Endothelial cell of umbilical vein (primary cell): ENCODE measurements around the gene PPP1R16B. TPM values are rescaled to one million over a fixed set of nuclear protein-coding genes. Genes with fewer than 3 reads are reported as not detected.

ENCODE experiments used
- BruUV-seq: library from RNA; stranded (reverse); fragments of 400-500 nt; replicated peaks from 2 replicates; lab custom pipeline; 2021; lab: Mats Ljungman, UMichigan
- CTCF ChIA-PET: fragments of 300-600, 350-600 bp; sonication (Branson Sonifier 250); formaldehyde crosslinking; loops from one replicate; lab custom pipeline; 2021; ENCODE audit warnings: antibody characterized with exemption, inconsistent platforms; lab: Charles Lee
- POLR2A ChIA-PET: fragments of 300-600, 350-600 bp; sonication (Branson Sonifier 250); formaldehyde crosslinking; loops from one replicate; lab custom pipeline; 2021; ENCODE audit warnings: antibody characterized with exemption, inconsistent platforms; lab: Charles Lee
- DNase-seq: peaks from one replicate; pipeline ENCODE4 v3.0.0-alpha.2; 2011; ENCODE audit warnings: low read depth, low spot score
- FAIRE-seq: peaks from 2 replicates; lab custom pipeline; 2011; peaks lifted over from hg19 to GRCh38; lab: Jason Lieb, UNC
- H2AFZ ChIP-seq: 2 replicates; pipeline ENCODE4 v1.6.0; 2012; ENCODE audit warnings: low read depth, low read length, control low read depth, inconsistent platforms
- H3K27ac ChIP-seq: 2 replicates; pipeline ENCODE4 v1.5.1; 2011; ENCODE audit warnings: low read depth, mild to moderate bottlenecking, control low read depth, low read length, moderate library complexity; ENCODE audit not compliant: insufficient read depth
- H3K27me3 ChIP-seq, 2 experiments: 2 replicates each; pipeline versions ENCODE4 v1.6.0 to v1.6.1; 2011; ENCODE audit warnings: low read length in 2 of 2, mixed read lengths in 1 of 2; ENCODE audit not compliant: control insufficient read depth in 2 of 2, insufficient read depth in 2 of 2
- H3K36me3 ChIP-seq, 2 experiments: 2 replicates in 1 of 2; 3 replicates in 1 of 2; pipeline ENCODE4 v1.5.1; 2011; ENCODE audit warnings: low read length in 2 of 2, mild to moderate bottlenecking in 1 of 2, moderate library complexity in 1 of 2; ENCODE audit not compliant: control insufficient read depth in 2 of 2, insufficient read depth in 2 of 2; ENCODE audit errors: extremely low read depth in 1 of 2
- H3K4me1 ChIP-seq: 3 replicates; pipeline ENCODE4 v1.5.1; 2011; ENCODE audit warnings: mild to moderate bottlenecking, low read length; ENCODE audit not compliant: control insufficient read depth, insufficient read depth; ENCODE audit errors: extremely low read depth
- H3K4me2 ChIP-seq: 2 replicates; pipeline ENCODE4 v1.6.1; 2011; ENCODE audit warnings: low read length, control low read depth, mixed read lengths; ENCODE audit not compliant: insufficient read depth
- H3K4me3 ChIP-seq, 3 experiments: fragments of 200-600 bp in 1 of 3; sonication (generic), shearing (Covaris generic) in 1 of 3; replicated peaks in 1 of 3; 2 replicates each; pipeline ENCODE4 v1.5.1; 2011 to 2016; ENCODE audit warnings: control low read depth in 3 of 3, low read length in 3 of 3, mild to moderate bottlenecking in 2 of 3, inconsistent platforms in 1 of 3, low read depth in 1 of 3, moderate library complexity in 1 of 3; ENCODE audit not compliant: insufficient read depth in 1 of 3
- H3K79me2 ChIP-seq: 2 replicates; pipeline ENCODE4 v1.6.0; 2012; ENCODE audit warnings: low read length, inconsistent platforms; ENCODE audit not compliant: control insufficient read depth, insufficient read depth
- H3K9ac ChIP-seq: replicated peaks from 2 replicates; pipeline ENCODE3; 2011; ENCODE audit warnings: low read length, control low read depth; ENCODE audit not compliant: insufficient read depth; ENCODE audit errors: extremely low read depth
- H3K9me1 ChIP-seq: replicated peaks from 3 replicates; pipeline ENCODE4 v1.6.0; 2011; ENCODE audit warnings: mild to moderate bottlenecking, low read length; ENCODE audit not compliant: control insufficient read depth, insufficient read depth; ENCODE audit errors: extremely low read depth
- H3K9me3 ChIP-seq: replicated peaks from 2 replicates; pipeline ENCODE4 v1.5.1; 2012; ENCODE audit warnings: low read length, inconsistent platforms; ENCODE audit not compliant: control insufficient read depth, insufficient read depth
- H4K20me1 ChIP-seq: replicated peaks from 2 replicates; pipeline ENCODE3; 2011; ENCODE audit warnings: mild to moderate bottlenecking, low read length; ENCODE audit not compliant: control insufficient read depth, insufficient read depth; ENCODE audit errors: extremely low read depth
- EZH2 ChIP-seq: IDR thresholded peaks from 2 replicates; pipeline ENCODE4 v1.6.1; 2012; ENCODE audit warnings: borderline replicate concordance, low read depth, mild to moderate bottlenecking, moderate library complexity, low read length, inconsistent platforms; ENCODE audit not compliant: severe bottlenecking
- FOS ChIP-seq: IDR thresholded peaks from 2 replicates; pipeline ENCODE4 v1.6.1; 2011; ENCODE audit warnings: mild to moderate bottlenecking, low read length, moderate library complexity, borderline replicate concordance; ENCODE audit not compliant: insufficient read depth
- GATA2 ChIP-seq: IDR thresholded peaks from 2 replicates; pipeline ENCODE4 v1.7.0; 2011; ENCODE audit warnings: low read depth, mild to moderate bottlenecking, moderate library complexity, mixed read lengths, low read length; ENCODE audit not compliant: insufficient read length, insufficient read depth
- JUN ChIP-seq: IDR thresholded peaks from 2 replicates; pipeline ENCODE4 v1.6.1; 2011; ENCODE audit warnings: borderline replicate concordance, low read depth; ENCODE audit not compliant: insufficient read length, insufficient read depth
- MAX ChIP-seq: IDR thresholded peaks from 2 replicates; pipeline ENCODE4 v1.6.1; 2011; ENCODE audit not compliant: insufficient read depth, insufficient read length
- MYC ChIP-seq: IDR thresholded peaks from one replicate; pipeline ENCODE4 v1.6.1; 2011; ENCODE audit warnings: mild to moderate bottlenecking, low read depth, low read length
- POLR2A ChIP-seq: IDR thresholded peaks from 2 replicates; pipeline ENCODE4 v1.6.1; 2012; ENCODE audit warnings: low read depth, mild to moderate bottlenecking, control low read depth, low read length
- POLR2AphosphoS5 ChIP-seq: IDR thresholded peaks from 2 replicates; pipeline ENCODE4 v1.6.1; 2012; ENCODE audit warnings: low read depth, mild to moderate bottlenecking, control low read depth, low read length, moderate library complexity; ENCODE audit not compliant: insufficient read depth
- dilution Hi-C: fragments of 300-500 bp; cut with MboI; formaldehyde crosslinking; loops from one replicate; pipeline ENCODE4 v1.15.0; 2019; ENCODE audit warnings: low sequenced_read_pairs; ENCODE audit not compliant: extremely low pct_ligation_motif_present
- intact Hi-C: fragments of 100-400 bp; cut with micrococcal nuclease; formaldehyde crosslinking; loops from one replicate; pipeline ENCODE4 v1.10.0; 2022
- polyA plus RNA-seq, 4 experiments: library from polyadenylated mRNA; depleted of rRNA in 3 of 4; stranded (reverse) in 3 of 4; unstranded in 1 of 4; fragments of >200 nt; gene quantifications; 2 replicates each; pipeline versions ENCODE4 v1.2.1 to v1.2.3, GENCODE V29; 2011 to 2012; ENCODE audit warnings: missing spikeins in 1 of 4
- total RNA-seq: library from RNA; stranded (reverse); gene quantifications from 2 replicates; pipeline ENCODE4 v1.2.3, GENCODE V29; 2021
- TF ChIP-seq, protein P1 (sequence below), 2 donors: IDR thresholded peaks; 1 replicate in 1 of 2; 2 replicates in 1 of 2; pipeline ENCODE4 v1.5.1; 2011; ENCODE audit warnings: low read length in 2 of 2, mild to moderate bottlenecking in 2 of 2, moderate library complexity in 2 of 2, control low read depth in 1 of 2, inconsistent platforms in 1 of 2, low read depth in 1 of 2; ENCODE audit not compliant: insufficient read depth in 1 of 2; ENCODE audit errors: extremely low read depth in 1 of 2

The PPP1R16B gene
- total and polyA plus RNA-seq, 2 donors (not counting 3 experiments of a cell fraction or from before 2014, with no cell fraction given), result 34.7 to 68.1 TPM

DNA sequence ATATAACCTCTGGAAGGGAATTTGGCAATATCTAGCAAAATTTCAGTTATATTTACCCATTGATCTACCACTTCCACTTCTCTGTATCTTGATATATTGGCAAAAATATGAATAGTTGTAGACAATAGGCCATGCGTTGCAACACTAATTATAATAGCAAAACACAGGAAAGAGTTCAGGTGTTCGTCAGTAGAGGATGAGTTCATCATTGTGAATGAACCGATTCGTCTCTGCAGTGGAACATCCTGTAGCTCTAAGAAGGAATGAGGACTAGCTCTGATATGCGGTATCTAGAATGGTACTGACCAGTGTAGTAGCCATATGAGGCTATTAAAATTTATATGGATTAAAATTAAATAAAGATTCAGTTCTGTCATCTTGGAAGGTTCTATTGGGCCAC is 129.0 kb downstream of the PPP1R16B start:
- ChIA-PET POLR2A (no interaction called here), CTCF (interaction anchor here (0.6 to 1.6 kb wide), 5 partner anchors 9 to 289 kb away, joined by 3 to 8 read pairs (median 3); partner anchors contain the start of genes DHX35 and FAM83D)
- Histone ChIP-seq H3K9ac (no peak overlapping the region), H3K4me1 (peaks cover 23% of the 10 kb centered on the region), H3K4me2 (no peak overlapping the region), H3K9me1 (no peaks in the 10 kb centered on the region), H3K9me3 (no peaks in the 10 kb centered on the region), H3K79me2 (peaks cover 100% of the 10 kb centered on the region), H2AFZ (no peak overlapping the region), H3K36me3 (no peaks in the 10 kb centered on the region), H3K27ac (no peak overlapping the region), H4K20me1 (no peaks in the 10 kb centered on the region), H3K4me3 (no peak overlapping the region), H3K27me3 (no peaks in the 10 kb centered on the region)
- BruUV-seq, result no TSS peak
- no peak for FAIRE-seq
- TF ChIP-seq POLR2A (no peak), MAX (no peak), EZH2 (no peak), MYC (no peak), GATA2 (no peak), POLR2AphosphoS5 (no peak), FOS (no peak), JUN (no peak)
- TF ChIP-seq, protein P1, sequence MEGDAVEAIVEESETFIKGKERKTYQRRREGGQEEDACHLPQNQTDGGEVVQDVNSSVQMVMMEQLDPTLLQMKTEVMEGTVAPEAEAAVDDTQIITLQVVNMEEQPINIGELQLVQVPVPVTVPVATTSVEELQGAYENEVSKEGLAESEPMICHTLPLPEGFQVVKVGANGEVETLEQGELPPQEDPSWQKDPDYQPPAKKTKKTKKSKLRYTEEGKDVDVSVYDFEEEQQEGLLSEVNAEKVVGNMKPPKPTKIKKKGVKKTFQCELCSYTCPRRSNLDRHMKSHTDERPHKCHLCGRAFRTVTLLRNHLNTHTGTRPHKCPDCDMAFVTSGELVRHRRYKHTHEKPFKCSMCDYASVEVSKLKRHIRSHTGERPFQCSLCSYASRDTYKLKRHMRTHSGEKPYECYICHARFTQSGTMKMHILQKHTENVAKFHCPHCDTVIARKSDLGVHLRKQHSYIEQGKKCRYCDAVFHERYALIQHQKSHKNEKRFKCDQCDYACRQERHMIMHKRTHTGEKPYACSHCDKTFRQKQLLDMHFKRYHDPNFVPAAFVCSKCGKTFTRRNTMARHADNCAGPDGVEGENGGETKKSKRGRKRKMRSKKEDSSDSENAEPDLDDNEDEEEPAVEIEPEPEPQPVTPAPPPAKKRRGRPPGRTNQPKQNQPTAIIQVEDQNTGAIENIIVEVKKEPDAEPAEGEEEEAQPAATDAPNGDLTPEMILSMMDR (IDR thresholded peaks at IDR 0.05; ENCODE audit: extremely low read depth in 1 of 2, insufficient read depth in 1 of 2, low read depth in 1 of 2, low read length in 2 of 2), result no peak
- dilution Hi-C loops, result no loop called here
- intact Hi-C loops, result no loop called here
- DNase-seq, result no peak
